ENCODE data around the gene DNAL4.

DNAL4 gene

GRCh38 chr22:38756711-38757463 is 37.1 kb downstream of the DNAL4 start:
- no peak for DNase-seq

GRCh38 chr22:38755911-38756532 is 37.9 kb downstream of the DNAL4 start, which contains the start of gene SUN2:
SUN2 (minus strand) TSS chr22:38755998; CDS start chr22:38752628, 3,370 bp downstream.
- peak; percentile 97 for DNase-seq

- peak; percentile 62 for DNase-seq
Measured at GRCh38 chr22:38755155-38755910, 38.6 kb downstream of the DNAL4 start.

- DNase-seq, result no peak
Measured at GRCh38 chr22:38754751-38755154, 39.2 kb downstream of the DNAL4 start.

- DNase-seq, result no peak
Measured at GRCh38 chr22:38753948-38754750, 39.8 kb downstream of the DNAL4 start.

DNA sequence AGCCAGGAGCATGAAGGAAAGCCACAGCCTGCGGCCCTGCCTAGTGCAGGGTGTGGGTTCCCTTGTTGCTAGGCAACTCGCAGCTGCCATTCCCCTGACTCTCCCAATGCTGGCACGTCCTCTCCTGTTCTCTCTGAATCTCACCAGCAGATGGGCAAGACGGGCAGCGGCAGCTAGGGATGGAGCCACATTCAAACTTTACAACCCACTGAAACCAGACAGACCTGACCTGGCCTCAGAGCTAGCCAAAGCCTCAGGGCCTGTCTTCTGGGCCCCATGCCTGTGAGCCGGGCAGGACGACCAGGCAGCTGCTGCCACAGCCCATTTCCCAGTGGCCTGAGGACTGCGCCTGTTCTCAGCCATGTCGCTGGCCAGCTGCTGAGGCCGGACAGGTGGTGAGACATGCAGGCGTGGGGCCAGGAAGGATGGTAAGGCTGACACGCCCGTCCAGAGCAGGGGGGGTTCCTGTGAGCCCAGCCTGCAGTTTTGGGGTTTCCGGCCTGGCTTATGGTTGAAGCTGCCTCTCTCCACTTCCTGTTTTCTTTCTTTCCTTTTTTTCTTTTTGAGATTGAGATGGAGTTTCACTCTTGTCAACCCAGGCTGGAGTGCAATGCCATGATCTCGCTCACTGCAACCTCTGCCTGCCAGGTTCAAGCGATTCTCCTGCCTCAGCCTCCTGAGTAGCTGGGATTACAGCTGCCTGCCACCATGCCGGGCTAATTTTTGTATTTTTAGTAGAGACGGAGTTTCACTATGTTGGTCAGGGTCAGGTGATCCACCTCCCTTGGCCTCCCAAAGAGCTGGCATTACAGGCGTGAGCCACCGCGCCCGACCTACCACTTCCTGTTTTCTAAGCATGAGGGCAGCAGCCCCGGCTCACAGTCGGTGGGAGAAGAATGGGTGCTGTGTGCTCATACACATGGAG is 42.3 kb downstream of the DNAL4 start:
- peak; percentile 67 for DNase-seq

DNA sequence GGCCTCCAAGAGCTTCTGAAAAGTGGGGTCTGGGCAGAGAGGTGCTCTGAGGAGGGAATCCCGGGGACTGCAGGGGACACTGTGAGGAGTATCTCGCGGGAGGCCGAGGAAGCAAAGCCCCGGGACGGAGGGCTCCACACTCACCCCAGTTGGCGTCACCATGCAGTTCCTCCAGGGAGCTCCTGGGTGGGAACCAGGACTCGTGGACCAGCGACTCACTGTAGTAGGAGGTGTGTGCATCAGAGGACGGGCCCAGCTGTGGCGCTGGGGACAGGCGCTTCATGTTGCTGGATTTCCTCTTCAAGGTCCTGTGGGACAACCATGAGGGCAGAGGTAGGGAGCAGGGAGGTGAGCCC is 42.9 kb downstream of the DNAL4 start:
- no peak for DNase-seq

DNA sequence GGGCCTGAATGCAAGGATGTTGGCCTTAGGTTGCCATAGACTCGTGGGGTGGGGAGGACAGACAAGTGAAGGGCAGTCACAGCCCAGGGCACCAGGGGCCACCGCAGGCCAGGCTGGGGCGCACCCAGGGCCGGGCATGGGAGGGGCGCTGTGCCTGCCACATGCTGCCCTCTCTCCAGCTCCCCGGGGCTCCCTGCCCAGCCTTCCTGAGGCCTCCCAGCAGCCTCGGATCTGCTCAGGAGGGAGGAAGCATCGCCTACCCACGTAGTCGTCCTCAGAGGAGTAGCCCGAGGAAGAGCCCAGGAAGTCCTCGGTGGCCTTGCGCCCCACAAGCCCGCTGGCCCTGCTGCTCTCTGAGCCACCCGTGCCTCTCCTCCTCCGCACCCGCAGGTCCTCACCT is 43.3 kb downstream of the DNAL4 start:
- DNase-seq, result no peak

DNA sequence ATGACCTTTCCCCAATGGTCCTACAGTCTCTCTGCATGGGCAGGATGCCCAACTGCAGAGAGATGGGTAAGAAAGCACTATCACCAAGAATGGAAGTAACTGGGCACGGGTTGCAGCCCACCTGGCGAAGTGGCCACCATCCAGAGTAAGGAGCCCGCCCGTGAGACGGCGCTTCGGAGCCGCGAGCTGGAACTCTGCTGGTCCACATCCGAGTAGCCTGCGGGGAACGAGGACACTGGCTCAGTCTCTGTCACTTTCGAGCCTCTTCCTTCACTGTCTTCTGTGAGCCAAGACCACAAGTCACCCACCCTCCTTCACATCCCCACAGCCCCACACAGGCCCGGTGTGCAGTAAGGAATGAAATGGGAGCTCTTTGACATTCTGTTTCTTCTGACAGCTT is 43.8 kb downstream of the DNAL4 start:
- DNase-seq, result no peak

DNA sequence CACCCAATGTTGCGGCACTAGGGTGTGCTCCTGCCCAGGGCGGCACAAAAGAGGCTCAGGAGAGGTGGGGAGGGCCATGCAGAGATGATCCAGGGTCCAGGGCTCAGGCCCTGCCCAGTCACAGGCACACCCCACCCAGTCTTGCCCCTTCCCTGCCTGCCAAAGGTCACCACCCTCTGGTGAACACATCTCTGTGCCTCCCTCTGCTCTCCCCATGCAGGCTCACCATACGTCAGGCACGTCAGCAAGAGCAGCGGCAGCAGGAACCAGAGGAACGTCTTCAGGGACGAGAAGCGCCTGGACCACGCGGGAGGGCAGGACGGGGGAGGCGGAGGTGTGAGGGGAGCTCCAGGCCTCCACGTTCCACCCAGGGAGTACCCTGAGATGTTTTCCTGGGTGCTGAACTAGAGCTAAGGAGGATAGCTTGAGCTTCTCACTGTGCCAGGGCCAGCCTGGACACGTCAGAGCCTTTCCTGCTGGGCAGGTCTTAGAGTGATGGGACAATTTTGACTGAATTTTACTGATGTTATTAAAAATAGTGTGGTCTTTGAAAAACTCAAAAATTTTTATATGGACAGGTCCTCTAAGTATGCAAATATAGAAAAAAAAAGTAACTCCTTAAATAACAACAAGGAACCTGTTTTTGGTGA is 45.3 kb downstream of the DNAL4 start:
- DNase-seq, result no peak

- no peak for DNase-seq
Measured at GRCh38 chr22:38745676-38746460, 48.1 kb downstream of the DNAL4 start.

DNA sequence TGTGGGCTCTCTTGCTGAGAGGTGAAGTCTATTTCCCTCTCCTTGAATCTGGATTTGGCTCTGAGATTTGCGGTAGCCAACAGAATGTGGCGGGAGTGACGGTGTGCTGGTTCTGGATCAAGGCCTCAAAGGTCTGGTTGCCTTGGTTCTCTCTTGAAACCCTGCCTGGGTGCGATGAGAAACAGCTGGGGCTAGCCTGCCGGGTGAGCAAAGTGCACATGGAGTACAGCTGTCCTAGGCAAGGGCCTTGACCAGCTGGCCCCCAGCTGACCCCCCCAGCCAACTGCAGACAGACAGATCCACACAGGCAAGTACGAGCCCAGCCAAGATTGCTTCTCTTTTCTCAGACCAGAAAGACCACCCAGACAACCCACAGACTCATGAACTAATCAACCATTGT is 49.0 kb downstream of the DNAL4 start:
- DNase-seq, result no peak

DNA sequence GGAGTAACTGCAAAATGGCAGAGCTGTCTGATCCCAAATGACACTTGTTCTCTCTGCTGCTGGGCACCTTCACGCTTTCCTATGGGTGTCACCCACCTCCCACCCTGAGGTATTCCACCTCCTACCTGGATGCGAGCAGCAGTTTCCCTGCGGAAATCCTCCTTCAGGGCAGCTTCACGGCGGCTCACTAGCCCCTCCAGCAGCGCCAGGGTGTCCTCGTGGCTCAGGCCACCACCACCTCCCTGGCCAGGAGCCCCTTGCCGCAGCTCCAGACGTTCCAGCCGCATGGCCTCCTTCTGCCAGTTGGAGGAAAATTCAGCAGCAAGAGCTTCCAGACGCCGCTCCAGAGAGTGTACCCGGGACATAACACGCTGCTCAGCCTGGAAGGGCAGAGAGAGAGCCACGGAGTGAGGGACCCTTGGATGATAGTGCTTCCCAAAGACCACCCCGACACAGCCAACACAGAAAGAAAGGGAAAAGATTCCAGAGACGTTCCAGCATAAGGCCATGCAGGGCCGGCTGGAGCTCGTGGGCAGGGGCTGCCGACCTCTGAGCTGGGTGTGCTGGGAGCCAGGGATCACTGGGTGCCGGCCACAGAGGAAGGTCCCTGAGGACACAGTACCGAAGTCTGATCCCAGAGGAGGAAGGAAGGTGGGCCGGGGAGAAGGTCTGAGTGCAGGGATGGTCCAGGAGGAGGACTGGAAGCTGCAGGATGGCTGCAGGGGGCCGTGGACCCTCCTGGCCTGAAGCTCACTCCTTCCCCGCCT is 51.6 kb downstream of the DNAL4 start:
- DNase-seq, result no peak

- no peak for DNase-seq
Measured at GRCh38 chr22:38741576-38741975, 52.4 kb downstream of the DNAL4 start.

DNA sequence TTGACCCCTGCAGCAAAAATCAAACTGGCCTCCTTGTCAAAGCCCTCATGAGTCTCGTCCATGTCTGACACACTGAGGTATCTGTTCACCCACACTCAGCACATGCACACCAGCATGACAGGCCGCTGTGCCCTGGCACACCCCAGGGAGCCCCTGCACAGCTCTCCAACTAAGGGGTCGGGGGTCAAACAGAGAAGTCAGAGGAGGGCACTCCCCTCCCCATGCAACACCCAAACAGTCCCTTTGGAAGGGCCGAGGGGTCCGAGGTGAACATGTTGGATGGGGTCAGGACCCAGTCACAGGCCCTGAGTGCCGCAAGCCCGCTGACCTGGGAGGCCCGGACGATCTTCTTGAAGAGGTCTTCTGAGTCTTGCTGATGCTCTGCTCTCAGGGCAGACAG is 52.8 kb downstream of the DNAL4 start:
- no peak for DNase-seq

DNA sequence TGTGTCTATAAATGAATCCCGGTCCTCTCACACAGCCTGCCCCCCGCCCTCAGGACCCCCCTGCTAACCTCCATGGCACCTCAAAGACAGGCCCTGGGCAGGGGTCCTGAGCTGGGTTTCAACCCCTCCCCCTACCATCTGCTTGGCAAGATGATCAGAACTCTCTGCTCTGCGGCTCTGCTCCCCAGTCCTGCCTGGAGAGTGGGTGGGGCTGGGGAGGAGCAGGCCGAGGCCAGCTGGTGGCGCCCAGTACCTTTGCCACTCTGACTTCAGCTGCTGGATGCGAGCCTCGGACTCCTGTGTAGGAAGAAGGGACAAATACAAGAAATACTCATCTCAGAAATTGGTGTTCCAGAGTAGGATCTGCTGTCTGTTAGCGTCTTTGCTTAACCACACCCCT is 53.2 kb downstream of the DNAL4 start:
- DNase-seq, result no peak

DNA sequence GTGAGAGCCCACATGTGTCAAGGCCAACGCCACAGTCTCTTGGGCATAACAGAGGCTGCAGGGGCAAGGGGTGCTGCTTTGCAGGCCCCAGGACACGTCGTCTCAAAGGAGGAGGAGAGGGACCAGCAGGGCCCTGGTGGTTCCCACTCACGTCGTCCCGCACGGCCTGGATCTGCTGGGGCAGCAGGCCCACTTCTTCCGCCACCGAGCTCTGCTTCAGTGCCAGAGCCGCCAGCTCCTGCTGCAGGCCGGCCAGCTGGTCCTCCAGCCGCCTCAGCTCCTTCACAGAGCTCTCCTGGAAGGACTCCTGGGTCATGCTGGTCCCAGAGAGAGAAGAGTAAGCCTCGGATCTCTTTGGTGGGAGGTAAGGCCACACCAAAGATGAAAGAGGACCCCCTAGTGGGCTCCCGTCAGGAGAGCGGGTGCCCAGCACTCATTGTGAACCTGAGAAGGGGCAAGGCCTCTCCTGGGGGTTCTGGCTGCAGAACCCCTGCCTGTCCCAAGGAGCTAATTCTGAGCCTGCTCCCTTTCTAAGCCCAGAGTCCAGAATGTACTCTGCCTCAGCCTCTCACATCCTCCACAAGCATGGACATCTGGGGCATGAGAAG is 53.7 kb downstream of the DNAL4 start:
- no peak for DNase-seq

GRCh38 chr22:38739300-38740055 is 54.5 kb downstream of the DNAL4 start:
- no peak for DNase-seq
